GM10266 (cell line): Measurements from ENCODE around the gene CD300LD.

Source experiments
- DNase-seq: peaks from one replicate; pipeline ENCODE4 v3.0.0; 2012; ENCODE audit errors: extremely low spot score
- CTCF ChIP-seq: IDR thresholded peaks from 2 replicates; pipeline ENCODE4 v1.5.1; 2012; ENCODE audit warnings: mild to moderate bottlenecking, low read depth; ENCODE audit not compliant: control insufficient read depth, insufficient read depth; ENCODE audit errors: missing control alignments

CD300LD gene

GRCh38 chr17:74536890-74537289, 55.2 kb downstream of the CD300LD start:
- no peak for DNase-seq

GRCh38 chr17:74532115-74532514, 60.0 kb downstream of the CD300LD start:
- no peak for DNase-seq

More at GRCh38 chr17:74536890-74537289, 55.2 kb downstream of the CD300LD start:
- TF ChIP-seq CTCF, result no peak

GRCh38 chr17:74531231-74531761, 60.8 kb downstream of the CD300LD start, which contains the start of gene CD300LB:
TSS of gene CD300LB (minus strand) at chr17:74531475. CDS start at chr17:74531350, 125 bp downstream.
- DNase-seq, result no peak
- TF ChIP-seq CTCF, result no peak

More at GRCh38 chr17:74532115-74532514, 60.0 kb downstream of the CD300LD start:
- no peak for TF ChIP-seq CTCF

- DNase-seq, result no peak
- no peak for TF ChIP-seq CTCF
These were observed 61.3 kb downstream of the CD300LD start for GRCh38 chr17:74530831-74531150.
